Tibial artery (tissue), 4 donors: ENCODE measurements around the gene CASK.

Source experiments
- DNase-seq, 2 donors: peaks; one replicate each; pipeline ENCODE4 v3.0.0-alpha.2; 2019
- H3K27ac ChIP-seq, 2 donors: fragments of 200-600 bp; sonication (generic) in 1 of 2; 1 replicate in 1 of 2; 2 replicates in 1 of 2; pipeline ENCODE4 v1.5.1; 2018 to 2019; ENCODE audit warnings: mild to moderate bottlenecking in 1 of 2
- H3K27me3 ChIP-seq, 2 donors: fragments of 200-600 bp; sonication (generic) in 1 of 2; one replicate each; pipeline versions ENCODE4 v1.5.1 to v1.6.0; 2016 to 2019
- H3K36me3 ChIP-seq, 3 donors: fragments of 200-600 bp; sonication (generic) in 2 of 3; one replicate each; pipeline ENCODE4 v1.5.1; 2016 to 2019; ENCODE audit warnings: mild to moderate bottlenecking in 2 of 3
- H3K4me1 ChIP-seq, 4 donors: fragments of 200-600 bp; sonication (generic) in 2 of 4; 1 replicate in 3 of 4; 2 replicates in 1 of 4; pipeline ENCODE4 v1.5.1; 2016 to 2019
- H3K4me3 ChIP-seq, 2 donors: fragments of 200-600 bp; sonication (generic) in 1 of 2; 1 replicate in 1 of 2; 2 replicates in 1 of 2; pipeline ENCODE4 v1.5.1; 2018 to 2019; ENCODE audit warnings: mild to moderate bottlenecking in 2 of 2
- H3K9me3 ChIP-seq, 3 donors: fragments of 200-600 bp; sonication (generic) in 1 of 3; one replicate each; pipeline ENCODE4 v1.5.1; 2016 to 2019
- CTCF ChIP-seq, 2 experiments: fragments of 200-600 bp in 1 of 2; fragments of 450-650 bp in 1 of 2; IDR thresholded peaks; one replicate each; pipeline ENCODE4 v1.5.1; 2017 to 2019; ENCODE audit warnings: antibody characterized with exemption in 2 of 2, mild to moderate bottlenecking in 1 of 2, moderate library complexity in 1 of 2
- intact Hi-C: fragments of 100-400 bp; cut with DNase I; formaldehyde crosslinking; loops from one replicate; pipeline ENCODE4 v1.15.0; 2023; ENCODE audit warnings: low total_unique reads

The CASK gene

GRCh38 chrX:41758401-41758800, 165.0 kb downstream of the CASK start:
- H3K4me3 ChIP-seq = no peak overlapping the region
- no peaks in the 10 kb centered on the region for H3K4me1 ChIP-seq
- no peaks in the 10 kb centered on the region for H3K36me3 ChIP-seq
- DNase-seq = no peak
- H3K27ac ChIP-seq = no peak overlapping the region
- no peak for TF ChIP-seq CTCF (IDR thresholded peaks at IDR 0.05)
- intact Hi-C loops = no loop called here
- no peaks in the 10 kb centered on the region for H3K27me3 ChIP-seq
- no peaks in the 10 kb centered on the region for H3K9me3 ChIP-seq

GRCh38 chrX:41750716-41751115, 172.6 kb downstream of the CASK start:
- TF ChIP-seq CTCF (IDR thresholded peaks at IDR 0.05) = no peak

GRCh38 chrX:41739871-41740270, 183.5 kb downstream of the CASK start:
- intact Hi-C loops = no loop called here
- H3K36me3 ChIP-seq = no peaks in the 10 kb centered on the region
- no peak overlapping the region for H3K27ac ChIP-seq
- DNase-seq = no peak
- H3K27me3 ChIP-seq = no peaks in the 10 kb centered on the region
- H3K4me3 ChIP-seq = no peak overlapping the region
- no peak for TF ChIP-seq CTCF (IDR thresholded peaks at IDR 0.05)
- no peaks in the 10 kb centered on the region for H3K4me1 ChIP-seq
- no peaks in the 10 kb centered on the region for H3K9me3 ChIP-seq

More at GRCh38 chrX:41750716-41751115, 172.6 kb downstream of the CASK start:
- H3K27me3 ChIP-seq = no peaks in the 10 kb centered on the region
- H3K9me3 ChIP-seq = no peaks in the 10 kb centered on the region
- no peaks in the 10 kb centered on the region for H3K36me3 ChIP-seq
- no peak for DNase-seq
- H3K4me1 ChIP-seq = no peaks in the 10 kb centered on the region
- H3K4me3 ChIP-seq = no peak overlapping the region
- intact Hi-C loops = no loop called here
- no peak overlapping the region for H3K27ac ChIP-seq

- no peak for DNase-seq
- H3K27ac ChIP-seq = no peak overlapping the region
Observed at GRCh38 chrX:41737065-41737464, 186.3 kb downstream of the CASK start.

GRCh38 chrX:41734530-41734929, 188.8 kb downstream of the CASK start:
- peaks cover 0 to 14% (median 0%) of the 10 kb centered on the region in 4 donors for H3K4me1 ChIP-seq
- no peaks in the 10 kb centered on the region for H3K36me3 ChIP-seq
- no peaks in the 10 kb centered on the region for H3K27me3 ChIP-seq
- intact Hi-C loops = no loop called here
- no peaks in the 10 kb centered on the region for H3K9me3 ChIP-seq
- peak overlapping the region in 1 of 2 donors; percentile 30 for H3K27ac ChIP-seq
- no peak overlapping the region for H3K4me3 ChIP-seq
- DNase-seq = no peak
- TF ChIP-seq CTCF (IDR thresholded peaks at IDR 0.05) = peak; percentile 41 to 43

More at GRCh38 chrX:41737065-41737464, 186.3 kb downstream of the CASK start:
- Histone ChIP-seq H3K27me3 (no peaks in the 10 kb centered on the region), H3K36me3 (no peaks in the 10 kb centered on the region), H3K4me1 (peaks cover 0 to 14% (median 0%) of the 10 kb centered on the region in 4 donors), H3K4me3 (no peak overlapping the region), H3K9me3 (no peaks in the 10 kb centered on the region)
- TF ChIP-seq CTCF (IDR thresholded peaks at IDR 0.05) = no peak
- intact Hi-C loops = no loop called here

- Histone ChIP-seq H3K4me1 (peaks cover 0 to 14% (median 0%) of the 10 kb centered on the region in 4 donors), H3K36me3 (no peaks in the 10 kb centered on the region), H3K27me3 (no peaks in the 10 kb centered on the region), H3K4me3 (no peak overlapping the region), H3K9me3 (no peaks in the 10 kb centered on the region), H3K27ac (peak overlapping the region in 1 of 2 donors; percentile 30)
- intact Hi-C loops = no loop called here
- DNase-seq = no peak
- no peak for TF ChIP-seq CTCF (IDR thresholded peaks at IDR 0.05)
Observed at GRCh38 chrX:41733939-41734338, 189.4 kb downstream of the CASK start.
